ENCODE measurements around the gene CEACAM4. TPM values are rescaled to one million over a fixed set of nuclear protein-coding genes. Genes with fewer than 3 reads are reported as not detected.

Gene CEACAM4
- polyA plus RNA-seq, 1 donor (not counting 4 experiments of a cell fraction or from before 2014, with no cell fraction given) = not detected

- dilution Hi-C loops (cut with MboI; ENCODE audit: extremely low pct_ligation_motif_present, low sequenced_read_pairs) = no loop called here
- no peak for DNase-seq (ENCODE audit: low read depth, low spot score)
- Histone ChIP-seq H3K4me2 (ENCODE audit: control insufficient read depth, extremely low read depth, insufficient read depth, low read depth, low read length) (no peak overlapping the region), H3K9me3 (ENCODE audit: control insufficient read depth, low read depth, low read length) (no peaks in the 10 kb centered on the region), H3K36me3 (ENCODE audit: control insufficient read depth in 2 of 2, extremely low read depth in 1 of 2, insufficient read depth in 2 of 2, low read length in 2 of 2) (no peaks in the 10 kb centered on the region), H3K4me3 (ENCODE audit: control insufficient read depth in 2 of 3, extremely low read depth in 1 of 3, insufficient read depth in 2 of 3, low read depth in 1 of 3, low read length in 3 of 3) (no peak overlapping the region), H4K20me1 (ENCODE audit: control insufficient read depth, extremely low read depth, insufficient read depth, low read length) (no peaks in the 10 kb centered on the region), H3K4me1 (ENCODE audit: control insufficient read depth, extremely low read depth, insufficient read depth, low read length) (no peaks in the 10 kb centered on the region), H3K9me1 (ENCODE audit: control insufficient read depth, extremely low read depth, insufficient read depth, low read length) (no peaks in the 10 kb centered on the region), H3K79me2 (ENCODE audit: control insufficient read depth, insufficient read depth, low read length) (no peaks in the 10 kb centered on the region), H3K27ac (ENCODE audit: control insufficient read depth, insufficient read depth, low read length) (no peak overlapping the region), H2AFZ (ENCODE audit: control insufficient read depth, low read length) (no peak overlapping the region), H3K27me3 (ENCODE audit: control insufficient read depth, extremely low read depth, insufficient read depth, low read length) (peaks cover 13% of the 10 kb centered on the region), H3K9ac (ENCODE audit: control insufficient read depth, extremely low read depth, insufficient read depth, low read length) (no peak overlapping the region)
- no peak for TF ChIP-seq CTCF (optimal IDR thresholded peaks at IDR 0.05 in 1 of 3, IDR thresholded peaks at IDR 0.05 in 1 of 3, conservative IDR thresholded peaks at IDR 0.05 in 1 of 3; ENCODE audit: extremely low read depth in 1 of 3, insufficient read depth in 2 of 3, low read length in 3 of 3)
- no peak for TF ChIP-seq EZH2 (IDR thresholded peaks at IDR 0.05; ENCODE audit: low read length)
- FAIRE-seq = no peak
Measured at GRCh38 chr19:41604831-41605230, 22.0 kb downstream of the CEACAM4 start.

- Histone ChIP-seq H3K9me3 (ENCODE audit: control insufficient read depth, low read depth, low read length) (no peaks in the 10 kb centered on the region), H3K27ac (ENCODE audit: control insufficient read depth, insufficient read depth, low read length) (no peak overlapping the region), H3K9me1 (ENCODE audit: control insufficient read depth, extremely low read depth, insufficient read depth, low read length) (no peaks in the 10 kb centered on the region), H3K36me3 (ENCODE audit: control insufficient read depth in 2 of 2, extremely low read depth in 1 of 2, insufficient read depth in 2 of 2, low read length in 2 of 2) (no peaks in the 10 kb centered on the region), H3K4me3 (ENCODE audit: control insufficient read depth in 2 of 3, extremely low read depth in 1 of 3, insufficient read depth in 2 of 3, low read depth in 1 of 3, low read length in 3 of 3) (no peak overlapping the region), H2AFZ (ENCODE audit: control insufficient read depth, low read length) (no peak overlapping the region), H3K4me2 (ENCODE audit: control insufficient read depth, extremely low read depth, insufficient read depth, low read depth, low read length) (no peak overlapping the region), H3K9ac (ENCODE audit: control insufficient read depth, extremely low read depth, insufficient read depth, low read length) (no peak overlapping the region), H3K27me3 (ENCODE audit: control insufficient read depth, extremely low read depth, insufficient read depth, low read length) (peaks cover 13% of the 10 kb centered on the region), H3K79me2 (ENCODE audit: control insufficient read depth, insufficient read depth, low read length) (no peaks in the 10 kb centered on the region), H4K20me1 (ENCODE audit: control insufficient read depth, extremely low read depth, insufficient read depth, low read length) (no peaks in the 10 kb centered on the region), H3K4me1 (ENCODE audit: control insufficient read depth, extremely low read depth, insufficient read depth, low read length) (no peaks in the 10 kb centered on the region)
- no peak for TF ChIP-seq EZH2 (IDR thresholded peaks at IDR 0.05; ENCODE audit: low read length)
- TF ChIP-seq CTCF (optimal IDR thresholded peaks at IDR 0.05 in 1 of 3, IDR thresholded peaks at IDR 0.05 in 1 of 3, conservative IDR thresholded peaks at IDR 0.05 in 1 of 3; ENCODE audit: extremely low read depth in 1 of 3, insufficient read depth in 2 of 3, low read length in 3 of 3) = no peak
- dilution Hi-C loops (cut with MboI; ENCODE audit: extremely low pct_ligation_motif_present, low sequenced_read_pairs) = no loop called here
- FAIRE-seq (no peak), DNase-seq (ENCODE audit: low read depth, low spot score) (no peak)
Measured at GRCh38 chr19:41601771-41602170, 25.1 kb downstream of the CEACAM4 start.

Data from keratinocyte (primary cell).